MV-4-11 (cell line): ENCODE data around the gene HOTAIR.
A peak's percentile ranks its signal among the peaks of the same experiment; 100 is the strongest.

Source experiments
- DNase-seq: peaks from one replicate; lab custom pipeline; 2025; lab: John Stamatoyannopoulos, UW

The HOTAIR gene

GRCh38 chr12:53974084-53975063, at the start of gene HOTAIR:
HOTAIR (minus strand) TSS chr12:53974954.
- peak; percentile 27 for DNase-seq

- DNase-seq = no peak
Measured at GRCh38 chr12:54024127-54024526, 49.4 kb upstream of the HOTAIR start.

GRCh38 chr12:54022960-54023884, 48.5 kb upstream of the HOTAIR start:
- no peak for DNase-seq

- DNase-seq = no peak
Measured at GRCh38 chr12:54021432-54022013, 46.8 kb upstream of the HOTAIR start.

GRCh38 chr12:54020591-54021405, 46.0 kb upstream of the HOTAIR start:
- no peak for DNase-seq

GRCh38 chr12:54019924-54020590, 45.3 kb upstream of the HOTAIR start:
- no peak for DNase-seq

GRCh38 chr12:54019091-54019811, 44.5 kb upstream of the HOTAIR start:
- DNase-seq = no peak

- no peak for DNase-seq
Measured at GRCh38 chr12:54018468-54018984, 43.8 kb upstream of the HOTAIR start.

- peak; percentile 71 for DNase-seq
Measured at GRCh38 chr12:54017878-54018467, 43.2 kb upstream of the HOTAIR start.

- DNase-seq = no peak
Measured at GRCh38 chr12:54017027-54017788, 42.5 kb upstream of the HOTAIR start.

GRCh38 chr12:54016478-54016964, 41.8 kb upstream of the HOTAIR start:
- DNase-seq = no peak

- DNase-seq = no peak
Measured at GRCh38 chr12:54016051-54016450, 41.3 kb upstream of the HOTAIR start.

- no peak for DNase-seq
Measured at GRCh38 chr12:54015018-54015931, 40.5 kb upstream of the HOTAIR start.

GRCh38 chr12:54014377-54015017, 39.7 kb upstream of the HOTAIR start:
- no peak for DNase-seq

- DNase-seq = no peak
Measured at GRCh38 chr12:54012631-54013409, 38.1 kb upstream of the HOTAIR start.
